ENCODE results near the gene ANTKMT. TPM values are rescaled to one million over a fixed set of nuclear protein-coding genes. Genes with fewer than 3 reads are reported as not detected.
"Not testable (repeated sequence)": the region's sequence is repeated elsewhere in the genome, so short reads cannot be mapped to it uniquely, and the experiment has no call there.

The ANTKMT gene
- polyA plus RNA-seq, 3 donors: 10.4 to 22.6 (median 21.6) TPM

GRCh38 chr16:750485-750884 lies 29.5 kb downstream of the ANTKMT start:
- DNase-seq (ENCODE audit: extremely low read depth in 1 of 11, low read depth in 9 of 11, low spot score in 4 of 11): no peak

GRCh38 chr16:751152-752006 lies 30.4 kb downstream of the ANTKMT start:
- DNase-seq (ENCODE audit: extremely low read depth in 1 of 11, low read depth in 9 of 11, low spot score in 4 of 11): no peak

GRCh38 chr16:752007-752312 lies 31.0 kb downstream of the ANTKMT start:
- no peak for DNase-seq (ENCODE audit: extremely low read depth in 1 of 11, low read depth in 9 of 11, low spot score in 4 of 11)

- not testable (repeated sequence) for DNase-seq (ENCODE audit: extremely low read depth in 1 of 11, low read depth in 9 of 11, low spot score in 4 of 11)
These were observed 33.2 kb downstream of the ANTKMT start for GRCh38 chr16:754121-754607.

- DNase-seq (ENCODE audit: extremely low read depth in 1 of 11, low read depth in 9 of 11, low spot score in 4 of 11): no peak
These were observed 33.7 kb downstream of the ANTKMT start for GRCh38 chr16:754656-755055.

GRCh38 chr16:756428-756827 lies 35.5 kb downstream of the ANTKMT start:
- DNase-seq (ENCODE audit: extremely low read depth in 1 of 11, low read depth in 9 of 11, low spot score in 4 of 11): no peak

- DNase-seq (ENCODE audit: extremely low read depth in 1 of 11, low read depth in 9 of 11, low spot score in 4 of 11): no peak
These were observed 38.4 kb downstream of the ANTKMT start for GRCh38 chr16:759110-759910.

GRCh38 chr16:760065-760464 lies 39.1 kb downstream of the ANTKMT start:
- DNase-seq (ENCODE audit: extremely low read depth in 1 of 11, low read depth in 9 of 11, low spot score in 4 of 11): no peak

- DNase-seq (ENCODE audit: extremely low read depth in 1 of 11, low read depth in 9 of 11, low spot score in 4 of 11): no peak
These were observed 39.8 kb downstream of the ANTKMT start, which contains the start of gene MSLN for GRCh38 chr16:760545-761343. TSS of gene MSLN (plus strand) at chr16:760734. CDS start at chr16:762681, 1,947 bp downstream.

GRCh38 chr16:761625-762513 lies 40.9 kb downstream of the ANTKMT start:
- no peak for DNase-seq (ENCODE audit: extremely low read depth in 1 of 11, low read depth in 9 of 11, low spot score in 4 of 11)

- no peak for DNase-seq (ENCODE audit: extremely low read depth in 1 of 11, low read depth in 9 of 11, low spot score in 4 of 11)
These were observed 41.8 kb downstream of the ANTKMT start for GRCh38 chr16:762595-763268.

- DNase-seq (ENCODE audit: extremely low read depth in 1 of 11, low read depth in 9 of 11, low spot score in 4 of 11): no peak
These were observed 42.6 kb downstream of the ANTKMT start for GRCh38 chr16:763369-764183.

GRCh38 chr16:764184-764750 lies 43.3 kb downstream of the ANTKMT start:
- no peak for DNase-seq (ENCODE audit: extremely low read depth in 1 of 11, low read depth in 9 of 11, low spot score in 4 of 11)

- DNase-seq (ENCODE audit: extremely low read depth in 1 of 11, low read depth in 9 of 11, low spot score in 4 of 11): no peak
These were observed 44.0 kb downstream of the ANTKMT start for GRCh38 chr16:764848-765487.

- DNase-seq (ENCODE audit: extremely low read depth in 1 of 11, low read depth in 9 of 11, low spot score in 4 of 11): no peak
These were observed 44.5 kb downstream of the ANTKMT start for GRCh38 chr16:765488-765865.

All from renal cortex interstitium (tissue), 11 donors.